OCI-LY7 (cell line): Measurements from ENCODE around the gene CTNND2.

Experiments used
- EZH2phosphoT487 ChIP-seq: fragments of 200-600 bp; sonication (generic); IDR thresholded peaks from 2 replicates; pipeline ENCODE4 v1.6.1; 2018; ENCODE audit warnings: low read depth, borderline replicate concordance, mild to moderate bottlenecking, mixed run types, antibody characterized with exemption, low read length, moderate library complexity, mixed read lengths
- TF ChIP-seq, protein P1 (sequence below): fragments of 200-600 bp; sonication (generic); conservative IDR thresholded peaks from 2 replicates; pipeline ENCODE4 v1.5.1; 2014; ENCODE audit warnings: mild to moderate bottlenecking, antibody characterized with exemption, low read length, moderate library complexity, mixed read lengths

- TF ChIP-seq, protein P1, sequence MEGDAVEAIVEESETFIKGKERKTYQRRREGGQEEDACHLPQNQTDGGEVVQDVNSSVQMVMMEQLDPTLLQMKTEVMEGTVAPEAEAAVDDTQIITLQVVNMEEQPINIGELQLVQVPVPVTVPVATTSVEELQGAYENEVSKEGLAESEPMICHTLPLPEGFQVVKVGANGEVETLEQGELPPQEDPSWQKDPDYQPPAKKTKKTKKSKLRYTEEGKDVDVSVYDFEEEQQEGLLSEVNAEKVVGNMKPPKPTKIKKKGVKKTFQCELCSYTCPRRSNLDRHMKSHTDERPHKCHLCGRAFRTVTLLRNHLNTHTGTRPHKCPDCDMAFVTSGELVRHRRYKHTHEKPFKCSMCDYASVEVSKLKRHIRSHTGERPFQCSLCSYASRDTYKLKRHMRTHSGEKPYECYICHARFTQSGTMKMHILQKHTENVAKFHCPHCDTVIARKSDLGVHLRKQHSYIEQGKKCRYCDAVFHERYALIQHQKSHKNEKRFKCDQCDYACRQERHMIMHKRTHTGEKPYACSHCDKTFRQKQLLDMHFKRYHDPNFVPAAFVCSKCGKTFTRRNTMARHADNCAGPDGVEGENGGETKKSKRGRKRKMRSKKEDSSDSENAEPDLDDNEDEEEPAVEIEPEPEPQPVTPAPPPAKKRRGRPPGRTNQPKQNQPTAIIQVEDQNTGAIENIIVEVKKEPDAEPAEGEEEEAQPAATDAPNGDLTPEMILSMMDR: no peak
- no peak for TF ChIP-seq EZH2phosphoT487
Measured at GRCh38 chr5:11311731-11312130, 592.5 kb downstream of the CTNND2 start.
